ENCODE data around the gene ATG14. TPM values are rescaled to one million over a fixed set of nuclear protein-coding genes. Genes with fewer than 3 reads are reported as not detected.
A peak's percentile ranks its signal among the peaks of the same experiment; 100 is the strongest.
"Not testable (repeated sequence)": the region's sequence is repeated elsewhere in the genome, so short reads cannot be mapped to it uniquely, and the experiment has no call there.

ATG14 gene
- 1 to 10 TPM; 5.3 to 6.1 TPM for total RNA-seq

GRCh38 chr14:55411426-55412389, at the start of gene ATG14:
Gene ATG14 (minus strand): TSS chr14:55411830. CDS start chr14:55411822, 8 bp downstream.
- Mint-ChIP-seq H3K36me3 (ENCODE audit: low read depth) (no peaks in the 10 kb centered on the region), H3K4me3 (peak within 1 kb of the TSS; percentile 86), H3K9me3 (no peaks in the 10 kb centered on the region), H3K27ac (peak within 1 kb of the TSS; percentile 90), H3K27me3 (peaks cover 4% of the 10 kb centered on the region), H3K4me1 (peaks cover 35% of the 10 kb centered on the region)
- peak; percentile 84 for DNase-seq
- CTCF ChIA-PET, result interaction anchor here (0.6 to 1.5 kb wide), 7 partner anchors 11 to 704 kb away, joined by 3 to 5 read pairs (median 4); no protein-coding TSS in a partner anchor
- POLR2A ChIA-PET, result no interaction called here

- CTCF ChIA-PET, result interaction anchor here (0.6 to 0.9 kb wide), 2 partner anchors 15 to 50 kb away, joined by 3 read pairs; no protein-coding TSS in a partner anchor
- H3K27ac Mint-ChIP-seq, result no peak overlapping the region
Observed at GRCh38 chr14:55458800-55459515, 47.3 kb upstream of the ATG14 start.

GRCh38 chr14:55457496-55457895, 45.9 kb upstream of the ATG14 start:
- no peak overlapping the region for H3K4me3 Mint-ChIP-seq
- CTCF ChIA-PET, result interaction anchor here (0.8 kb wide), 1 partner anchor 19 kb away, joined by 3 read pairs; no protein-coding TSS in a partner anchor
- POLR2A ChIA-PET, result no interaction called here
- no peaks in the 10 kb centered on the region for H3K4me1 Mint-ChIP-seq
- H3K36me3 Mint-ChIP-seq (ENCODE audit: low read depth), result no peaks in the 10 kb centered on the region
- H3K9me3 Mint-ChIP-seq, result no peaks in the 10 kb centered on the region
- H3K27me3 Mint-ChIP-seq, result no peaks in the 10 kb centered on the region
- no peak for DNase-seq
- H3K27ac Mint-ChIP-seq, result no peak overlapping the region

More at GRCh38 chr14:55458800-55459515, 47.3 kb upstream of the ATG14 start:
- DNase-seq, result no peak
- POLR2A ChIA-PET, result no interaction called here
- H3K9me3 Mint-ChIP-seq, result no peaks in the 10 kb centered on the region
- H3K4me1 Mint-ChIP-seq, result no peaks in the 10 kb centered on the region
- no peak overlapping the region for H3K4me3 Mint-ChIP-seq
- no peaks in the 10 kb centered on the region for H3K27me3 Mint-ChIP-seq
- H3K36me3 Mint-ChIP-seq (ENCODE audit: low read depth), result no peaks in the 10 kb centered on the region

- H3K9me3 Mint-ChIP-seq; H3K36me3 Mint-ChIP-seq (ENCODE audit: low read depth); H3K27me3 Mint-ChIP-seq; H3K27ac Mint-ChIP-seq; DNase-seq; POLR2A ChIA-PET; CTCF ChIA-PET; H3K4me3 Mint-ChIP-seq; H3K4me1 Mint-ChIP-seq: not testable (repeated sequence)
Observed at GRCh38 chr14:55456411-55456810, 44.8 kb upstream of the ATG14 start.

GRCh38 chr14:55454264-55455002, 42.8 kb upstream of the ATG14 start:
- H3K27ac Mint-ChIP-seq, result no peak overlapping the region
- no peaks in the 10 kb centered on the region for H3K9me3 Mint-ChIP-seq
- no peaks in the 10 kb centered on the region for H3K27me3 Mint-ChIP-seq
- H3K4me1 Mint-ChIP-seq, result no peaks in the 10 kb centered on the region
- H3K36me3 Mint-ChIP-seq (ENCODE audit: low read depth), result no peaks in the 10 kb centered on the region
- no peak for DNase-seq
- ChIA-PET CTCF (interaction anchor here (0.7 to 1.3 kb wide), 3 partner anchors 8 to 82 kb away, joined by 3 to 7 read pairs (median 3); partner anchors contain the start of gene TBPL2), POLR2A (no interaction called here)
- H3K4me3 Mint-ChIP-seq, result no peak overlapping the region

GRCh38 chr14:55451950-55452349, 40.3 kb upstream of the ATG14 start:
- H3K9me3 Mint-ChIP-seq, result no peaks in the 10 kb centered on the region
- no peaks in the 10 kb centered on the region for H3K36me3 Mint-ChIP-seq (ENCODE audit: low read depth)
- POLR2A ChIA-PET, result no interaction called here
- CTCF ChIA-PET, result no interaction called here
- H3K27ac Mint-ChIP-seq, result no peak overlapping the region
- no peaks in the 10 kb centered on the region for H3K4me1 Mint-ChIP-seq
- H3K4me3 Mint-ChIP-seq, result no peak overlapping the region
- no peak for DNase-seq
- H3K27me3 Mint-ChIP-seq, result no peaks in the 10 kb centered on the region

- DNase-seq, result no peak
- ChIA-PET CTCF (no interaction called here), POLR2A (no interaction called here)
- Mint-ChIP-seq H3K36me3 (ENCODE audit: low read depth) (no peaks in the 10 kb centered on the region), H3K4me1 (no peaks in the 10 kb centered on the region), H3K27me3 (no peaks in the 10 kb centered on the region), H3K9me3 (no peaks in the 10 kb centered on the region), H3K27ac (no peak overlapping the region), H3K4me3 (no peak overlapping the region)
Observed at GRCh38 chr14:55451398-55451797, 39.8 kb upstream of the ATG14 start.

- no peaks in the 10 kb centered on the region for H3K9me3 Mint-ChIP-seq
- H3K36me3 Mint-ChIP-seq (ENCODE audit: low read depth), result no peaks in the 10 kb centered on the region
- DNase-seq, result no peak
- POLR2A ChIA-PET, result no interaction called here
- no peak overlapping the region for H3K27ac Mint-ChIP-seq
- H3K4me3 Mint-ChIP-seq, result no peak overlapping the region
- CTCF ChIA-PET, result interaction anchor here (1.0 kb wide), 1 partner anchor 10 kb away, joined by 3 read pairs; no protein-coding TSS in a partner anchor
- no peaks in the 10 kb centered on the region for H3K4me1 Mint-ChIP-seq
- H3K27me3 Mint-ChIP-seq, result no peaks in the 10 kb centered on the region
Observed at GRCh38 chr14:55450987-55451386, 39.4 kb upstream of the ATG14 start.

GRCh38 chr14:55450539-55450938, 38.9 kb upstream of the ATG14 start:
- Mint-ChIP-seq H3K4me1 (no peaks in the 10 kb centered on the region), H3K4me3 (no peak overlapping the region), H3K27me3 (no peaks in the 10 kb centered on the region), H3K27ac (no peak overlapping the region), H3K36me3 (ENCODE audit: low read depth) (no peaks in the 10 kb centered on the region), H3K9me3 (no peaks in the 10 kb centered on the region)
- ChIA-PET POLR2A (no interaction called here), CTCF (interaction anchor here (1.0 to 1.1 kb wide), 2 partner anchors 11 to 1022 kb away, joined by 3 read pairs; no protein-coding TSS in a partner anchor)
- DNase-seq, result no peak

- Mint-ChIP-seq H3K27ac (no peak overlapping the region), H3K4me1 (no peaks in the 10 kb centered on the region), H3K27me3 (no peaks in the 10 kb centered on the region), H3K4me3 (no peak overlapping the region), H3K36me3 (ENCODE audit: low read depth) (no peaks in the 10 kb centered on the region), H3K9me3 (no peaks in the 10 kb centered on the region)
- CTCF ChIA-PET, result interaction anchor here (0.6 to 1.1 kb wide), 3 partner anchors 11 to 1022 kb away, joined by 3 to 4 read pairs (median 3); no protein-coding TSS in a partner anchor
- POLR2A ChIA-PET, result no interaction called here
- no peak for DNase-seq
Observed at GRCh38 chr14:55450124-55450523, 38.5 kb upstream of the ATG14 start.

- CTCF ChIA-PET, result no interaction called here
- no peak overlapping the region for H3K27ac Mint-ChIP-seq
- POLR2A ChIA-PET, result no interaction called here
- DNase-seq, result no peak
- H3K9me3 Mint-ChIP-seq, result no peaks in the 10 kb centered on the region
- no peaks in the 10 kb centered on the region for H3K27me3 Mint-ChIP-seq
- H3K4me1 Mint-ChIP-seq, result no peaks in the 10 kb centered on the region
- no peak overlapping the region for H3K4me3 Mint-ChIP-seq
- H3K36me3 Mint-ChIP-seq (ENCODE audit: low read depth), result no peaks in the 10 kb centered on the region
Observed at GRCh38 chr14:55449116-55449515, 37.5 kb upstream of the ATG14 start.

GRCh38 chr14:55448141-55448614, 36.5 kb upstream of the ATG14 start:
- Mint-ChIP-seq H3K27ac (no peak overlapping the region), H3K4me3 (no peak overlapping the region), H3K9me3 (no peaks in the 10 kb centered on the region), H3K27me3 (no peaks in the 10 kb centered on the region), H3K36me3 (ENCODE audit: low read depth) (no peaks in the 10 kb centered on the region), H3K4me1 (no peaks in the 10 kb centered on the region)
- no peak for DNase-seq
- CTCF ChIA-PET, result interaction anchor here (0.7 kb wide), 1 partner anchor 24 kb away, joined by 3 read pairs; no protein-coding TSS in a partner anchor
- POLR2A ChIA-PET, result no interaction called here

Measured in activated CD4-positive, alpha-beta T cell treated with anti-CD3 and anti-CD28 coated beads, Interleukin-2, amount 10 ng/mL, durations not matched to agents 7 days and 5 days (primary cell).